ENCODE data around the gene CCDC57. TPM values are rescaled to one million over a fixed set of nuclear protein-coding genes. Genes with fewer than 3 reads are reported as not detected.

Gene CCDC57
- total and polyA plus RNA-seq, 2 of the 4 experiments (the other 2 are of a cell fraction) = 7.3 to 31.3 TPM

- intact Hi-C loops (cut with micrococcal nuclease) = no loop called here
- dilution Hi-C loops (cut with HindIII; ENCODE audit: low sequenced_read_pairs, unreplicated experiment) = no loop called here
- TF ChIP-seq NFE2L2 (IDR thresholded peaks at IDR 0.05; ENCODE audit: low read depth, low read length) = no peak
- TF ChIP-seq RCOR1 (IDR thresholded peaks at IDR 0.05; ENCODE audit: insufficient replicate concordance, low read length) = no peak
- TF ChIP-seq, protein P1, sequence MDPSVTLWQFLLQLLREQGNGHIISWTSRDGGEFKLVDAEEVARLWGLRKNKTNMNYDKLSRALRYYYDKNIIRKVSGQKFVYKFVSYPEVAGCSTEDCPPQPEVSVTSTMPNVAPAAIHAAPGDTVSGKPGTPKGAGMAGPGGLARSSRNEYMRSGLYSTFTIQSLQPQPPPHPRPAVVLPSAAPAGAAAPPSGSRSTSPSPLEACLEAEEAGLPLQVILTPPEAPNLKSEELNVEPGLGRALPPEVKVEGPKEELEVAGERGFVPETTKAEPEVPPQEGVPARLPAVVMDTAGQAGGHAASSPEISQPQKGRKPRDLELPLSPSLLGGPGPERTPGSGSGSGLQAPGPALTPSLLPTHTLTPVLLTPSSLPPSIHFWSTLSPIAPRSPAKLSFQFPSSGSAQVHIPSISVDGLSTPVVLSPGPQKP (IDR thresholded peaks at IDR 0.05; ENCODE audit: borderline replicate concordance, low read depth, low read length) = no peak
- no peak for TF ChIP-seq POLR2A (IDR thresholded peaks at IDR 0.05; ENCODE audit: low read depth, low read length)
- TF ChIP-seq MAFK (IDR thresholded peaks at IDR 0.05; ENCODE audit: low read depth, low read length) = no peak
- TF ChIP-seq RAD21 (IDR thresholded peaks at IDR 0.05; ENCODE audit: low read length) = no peak
- TF ChIP-seq RFX5 (IDR thresholded peaks at IDR 0.05; ENCODE audit: low read depth, low read length) = no peak
- TF ChIP-seq CEBPB (IDR thresholded peaks at IDR 0.05; ENCODE audit: low read depth, low read length) = no peak
- TF ChIP-seq, protein P2, sequence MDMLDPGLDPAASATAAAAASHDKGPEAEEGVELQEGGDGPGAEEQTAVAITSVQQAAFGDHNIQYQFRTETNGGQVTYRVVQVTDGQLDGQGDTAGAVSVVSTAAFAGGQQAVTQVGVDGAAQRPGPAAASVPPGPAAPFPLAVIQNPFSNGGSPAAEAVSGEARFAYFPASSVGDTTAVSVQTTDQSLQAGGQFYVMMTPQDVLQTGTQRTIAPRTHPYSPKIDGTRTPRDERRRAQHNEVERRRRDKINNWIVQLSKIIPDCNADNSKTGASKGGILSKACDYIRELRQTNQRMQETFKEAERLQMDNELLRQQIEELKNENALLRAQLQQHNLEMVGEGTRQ (IDR thresholded peaks at IDR 0.05; ENCODE audit: low read depth, low read length) = no peak
- no peak for TF ChIP-seq MXI1 (IDR thresholded peaks at IDR 0.05; ENCODE audit: borderline replicate concordance, low read depth, low read length)
- TF ChIP-seq CTCF (conservative IDR thresholded peaks at IDR 0.05; ENCODE audit: low read depth, low read length) = no peak
- TF ChIP-seq CHD1 (IDR thresholded peaks at IDR 0.05; ENCODE audit: low read depth, low read length) = no peak
- no peak for TF ChIP-seq BHLHE40 (IDR thresholded peaks at IDR 0.05; ENCODE audit: low read depth, low read length)
- no peak for TF ChIP-seq SMC3 (IDR thresholded peaks at IDR 0.05; ENCODE audit: low read depth, low read length)
- TF ChIP-seq MAZ (IDR thresholded peaks at IDR 0.05; ENCODE audit: borderline replicate concordance, low read depth, low read length) = no peak
These were observed 108.8 kb downstream of the CCDC57 start for GRCh38 chr17:82103553-82104451.

More at GRCh38 chr17:82103553-82104451, 108.8 kb downstream of the CCDC57 start:
- H3K14ac ChIP-seq (replicated peaks; ENCODE audit: low read depth, low read length) = no peak overlapping the region
- no peak overlapping the region for H3K4ac ChIP-seq (ENCODE audit: low read depth, low read length)
- no peak overlapping the region for H4K5ac ChIP-seq (ENCODE audit: low read depth, low read length)
- no peak overlapping the region for H2AFZ ChIP-seq (replicated peaks; ENCODE audit: low read length, poor library complexity)
- peaks cover 21% of the 10 kb centered on the region for H3K4me1 ChIP-seq (ENCODE audit: control insufficient read depth, insufficient read depth, low read length)
- CTCF ChIA-PET = no interaction called here
- H2AK9ac ChIP-seq (replicated peaks; ENCODE audit: low read depth, low read length, poor library complexity) = peak overlapping the region; percentile 42
- H2BK120ac ChIP-seq (ENCODE audit: low read depth, low read length) = no peak overlapping the region
- no peak overlapping the region for H4K8ac ChIP-seq (ENCODE audit: low read depth in 2 of 2, low read length in 2 of 2)
- no peak overlapping the region for H2BK20ac ChIP-seq (ENCODE audit: low read depth, low read length)
- H3K4me3 ChIP-seq (ENCODE audit: insufficient read depth, low read depth, low read length) = no peak overlapping the region
- in situ Hi-C loops (cut with MboI; ENCODE audit: low sequenced_read_pairs) = no loop called here
- no peaks in the 10 kb centered on the region; the same call in 1 of the 2 replicates for H3K36me3 ChIP-seq (ENCODE audit: control insufficient read depth, insufficient read depth, low read length)
- no peaks in the 10 kb centered on the region for H4K20me1 ChIP-seq (ENCODE audit: insufficient read depth, low read length)
- no TSS peak for BruUV-seq (replicated peaks)
- peaks cover 0 to 18% of the 10 kb centered on the region in 2 experiments; a peak in 2 of 4 replicates for H3K79me1 ChIP-seq (ENCODE audit: low read depth in 1 of 2, low read length in 2 of 2)
- no peak overlapping the region for H3K56ac ChIP-seq (ENCODE audit: extremely low read depth, insufficient read depth, low read length)
- POLR2A ChIA-PET (ENCODE audit: unreplicated experiment) = no interaction called here
- H4K91ac ChIP-seq (ENCODE audit: insufficient read depth, low read depth, low read length) = no peak overlapping the region
- ATAC-seq (ENCODE audit: low read depth) (no peak), DNase-seq (no peak)
- no peak overlapping the region for H2AK5ac ChIP-seq (ENCODE audit: low read depth, low read length)
- 0 out of 2 replicates have a peak, but pooled peaks cover 5% of the 10 kb centered on the region for H3K9me1 ChIP-seq (ENCODE audit: insufficient read depth, low read length)
- no peak overlapping the region for H2BK5ac ChIP-seq (ENCODE audit: low read depth, low read length, poor library complexity, severe bottlenecking)
- no peak overlapping the region for H3K27ac ChIP-seq (ENCODE audit: insufficient read depth, low read length)
- no peak overlapping the region for H3K23ac ChIP-seq (ENCODE audit: low read depth, low read length)
- no peak overlapping the region for H2BK15ac ChIP-seq (ENCODE audit: low read depth, low read length)
- H3K4me2 ChIP-seq (ENCODE audit: low read depth, low read length) = no peak overlapping the region
- H3K9me3 ChIP-seq (ENCODE audit: control insufficient read depth, insufficient read depth, low read length) = no peaks in the 10 kb centered on the region
- WGBS, 2 experiments (ENCODE audit: extremely low coverage in 2 of 2, insufficient read length in 1 of 2) = 65% methylated on average over 8 of the region's 24 CpGs; no CpG with 5 or more reads in 1 of the 2 experiments
- no peak overlapping the region for H3K9ac ChIP-seq (ENCODE audit: low read depth, low read length)
- no peak overlapping the region for H3K18ac ChIP-seq (ENCODE audit: low read depth, low read length)
- no peaks in the 10 kb centered on the region for H3K27me3 ChIP-seq (ENCODE audit: control insufficient read depth, insufficient read depth, low read length)

All from IMR-90 (cell line).